ENCODE results near the gene KCTD5.
A peak's percentile ranks its signal among the peaks of the same experiment; 100 is the strongest.

The KCTD5 gene

GRCh38 chr16:2710021-2710710 is 27.8 kb downstream of the KCTD5 start:
- no peak overlapping the region for H3K4me3 Mint-ChIP-seq

GRCh38 chr16:2710711-2711231 is 28.4 kb downstream of the KCTD5 start:
- H3K4me1 Mint-ChIP-seq = peaks cover 4% of the 10 kb centered on the region
- H3K4me3 Mint-ChIP-seq = no peak overlapping the region
- H3K9me3 Mint-ChIP-seq = no peaks in the 10 kb centered on the region
- peaks cover 3% of the 10 kb centered on the region for H3K36me3 Mint-ChIP-seq
- H3K27ac Mint-ChIP-seq = no peak overlapping the region
- H3K27me3 Mint-ChIP-seq = no peaks in the 10 kb centered on the region

More at GRCh38 chr16:2710021-2710710, 27.8 kb downstream of the KCTD5 start:
- no peaks in the 10 kb centered on the region for H3K27me3 Mint-ChIP-seq
- H3K36me3 Mint-ChIP-seq = peaks cover 3% of the 10 kb centered on the region
- H3K27ac Mint-ChIP-seq = no peak overlapping the region
- peaks cover 4% of the 10 kb centered on the region for H3K4me1 Mint-ChIP-seq
- no peaks in the 10 kb centered on the region for H3K9me3 Mint-ChIP-seq

- peaks cover 3% of the 10 kb centered on the region for H3K36me3 Mint-ChIP-seq
- no peak overlapping the region for H3K27ac Mint-ChIP-seq
- no peaks in the 10 kb centered on the region for H3K9me3 Mint-ChIP-seq
- peaks cover 4% of the 10 kb centered on the region for H3K4me1 Mint-ChIP-seq
- no peaks in the 10 kb centered on the region for H3K27me3 Mint-ChIP-seq
- no peak overlapping the region for H3K4me3 Mint-ChIP-seq
Observed at GRCh38 chr16:2711370-2712062, 29.2 kb downstream of the KCTD5 start.

DNA sequence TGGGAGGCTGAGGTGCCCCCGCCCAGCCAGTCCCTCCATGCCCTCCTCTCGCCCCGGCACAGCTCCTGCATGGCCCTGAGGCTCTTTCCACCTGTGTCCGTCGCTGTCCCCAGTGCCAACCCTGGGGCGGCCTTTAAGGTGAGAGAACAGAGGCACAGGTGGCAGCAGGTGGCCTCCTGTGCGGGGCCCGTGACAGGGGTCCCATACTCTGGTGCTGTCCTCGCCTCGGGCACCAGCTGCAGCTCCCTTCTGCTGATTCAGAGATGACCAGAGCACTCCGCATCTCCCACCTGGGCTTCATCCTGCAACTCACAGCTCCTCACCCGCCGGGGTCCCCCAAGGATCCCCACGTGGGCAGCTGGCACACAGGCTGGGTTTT is 29.7 kb downstream of the KCTD5 start:
- Mint-ChIP-seq H3K36me3 (peaks cover 3% of the 10 kb centered on the region), H3K4me3 (no peak overlapping the region), H3K27ac (no peak overlapping the region), H3K27me3 (no peaks in the 10 kb centered on the region), H3K9me3 (no peaks in the 10 kb centered on the region), H3K4me1 (peaks cover 4% of the 10 kb centered on the region)

- Mint-ChIP-seq H3K27me3 (no peaks in the 10 kb centered on the region), H3K4me3 (no peak overlapping the region)
Observed at GRCh38 chr16:2712546-2712945, 30.2 kb downstream of the KCTD5 start.

DNA sequence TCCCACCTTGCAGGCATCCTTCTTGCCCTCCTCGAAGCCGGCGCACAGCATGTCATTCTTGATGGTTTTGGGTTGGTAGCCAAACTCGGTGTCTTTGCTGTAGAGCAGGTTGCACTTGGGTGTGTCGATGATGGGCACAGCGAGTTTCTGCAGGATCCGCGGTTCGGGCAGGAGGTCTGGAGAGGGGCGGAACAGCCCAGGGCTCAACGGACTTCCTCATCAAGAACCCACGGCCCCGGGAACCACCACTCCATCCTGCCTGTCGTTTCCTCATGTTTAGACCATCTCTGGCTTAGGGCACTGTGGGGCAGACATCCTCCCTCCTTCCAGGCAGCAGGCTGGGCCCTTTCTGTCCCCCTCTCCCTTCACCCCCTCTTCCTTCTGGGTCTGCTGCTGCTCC is 31.2 kb downstream of the KCTD5 start:
- H3K4me1 Mint-ChIP-seq = peaks cover 4% of the 10 kb centered on the region
- no peak overlapping the region for H3K27ac Mint-ChIP-seq
- H3K9me3 Mint-ChIP-seq = no peaks in the 10 kb centered on the region
- no peak overlapping the region for H3K4me3 Mint-ChIP-seq
- H3K27me3 Mint-ChIP-seq = no peaks in the 10 kb centered on the region
- peaks cover under 1% of the 10 kb centered on the region for H3K36me3 Mint-ChIP-seq

More at GRCh38 chr16:2712546-2712945, 30.2 kb downstream of the KCTD5 start:
- H3K36me3 Mint-ChIP-seq = peaks cover 3% of the 10 kb centered on the region
- no peaks in the 10 kb centered on the region for H3K9me3 Mint-ChIP-seq
- H3K27ac Mint-ChIP-seq = no peak overlapping the region
- H3K4me1 Mint-ChIP-seq = peaks cover 4% of the 10 kb centered on the region

GRCh38 chr16:2713985-2714774 is 31.9 kb downstream of the KCTD5 start:
- Mint-ChIP-seq H3K36me3 (no peaks in the 10 kb centered on the region), H3K9me3 (no peaks in the 10 kb centered on the region), H3K4me1 (peaks cover 4% of the 10 kb centered on the region), H3K27me3 (no peaks in the 10 kb centered on the region), H3K4me3 (no peak overlapping the region), H3K27ac (no peak overlapping the region)

DNA sequence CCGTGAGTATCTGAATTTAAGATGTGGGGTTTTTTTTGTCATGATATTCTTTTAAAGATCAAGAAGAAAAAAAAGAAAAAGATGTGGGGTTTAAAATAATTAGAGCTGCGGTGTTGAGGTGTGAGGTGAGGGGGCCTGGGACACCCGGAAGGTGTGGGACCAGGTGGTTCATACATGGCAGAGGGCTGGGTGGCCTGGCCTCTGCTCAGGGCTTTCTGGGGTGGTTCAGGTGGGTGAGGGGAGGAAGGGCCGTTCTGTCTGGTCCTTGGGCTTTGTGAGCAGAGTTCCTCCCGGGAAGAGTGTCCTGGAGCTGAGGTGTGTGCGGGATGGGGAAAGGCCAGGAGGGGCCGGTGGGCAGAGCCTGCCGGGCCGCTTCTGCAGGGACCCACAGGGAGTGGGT is 32.7 kb downstream of the KCTD5 start:
- Mint-ChIP-seq H3K4me1 (peaks cover 4% of the 10 kb centered on the region), H3K27ac (peak overlapping the region; percentile 41), H3K9me3 (no peaks in the 10 kb centered on the region), H3K27me3 (no peaks in the 10 kb centered on the region), H3K36me3 (no peaks in the 10 kb centered on the region), H3K4me3 (no peak overlapping the region)

DNA sequence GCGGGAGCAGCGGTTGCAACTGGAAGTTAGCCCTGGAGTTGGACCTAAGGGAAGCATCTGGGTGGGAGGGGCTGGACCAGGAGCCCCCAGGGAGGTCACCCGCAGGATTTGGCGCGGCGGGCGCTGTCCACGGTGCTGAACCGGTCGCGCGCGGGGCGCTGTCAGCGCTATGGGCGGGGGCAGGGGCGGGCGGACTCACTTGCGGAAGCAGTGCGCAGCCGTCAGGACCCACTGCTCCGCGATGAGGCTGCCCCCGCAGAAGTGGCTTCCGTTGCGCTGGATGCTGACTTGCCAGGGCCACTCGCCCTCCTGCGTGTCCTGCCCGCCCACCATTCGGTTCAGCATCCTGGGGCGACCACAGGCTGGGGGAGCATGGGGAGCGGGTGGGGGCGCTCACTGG is 33.2 kb downstream of the KCTD5 start:
- H3K27me3 Mint-ChIP-seq = no peaks in the 10 kb centered on the region
- H3K4me3 Mint-ChIP-seq = no peak overlapping the region
- no peaks in the 10 kb centered on the region for H3K36me3 Mint-ChIP-seq
- peaks cover 4% of the 10 kb centered on the region for H3K4me1 Mint-ChIP-seq
- H3K27ac Mint-ChIP-seq = no peak overlapping the region
- H3K9me3 Mint-ChIP-seq = no peaks in the 10 kb centered on the region

- Mint-ChIP-seq H3K36me3 (no peaks in the 10 kb centered on the region), H3K9me3 (no peaks in the 10 kb centered on the region), H3K4me3 (no peak overlapping the region), H3K27ac (no peak overlapping the region), H3K27me3 (no peaks in the 10 kb centered on the region), H3K4me1 (peaks cover 4% of the 10 kb centered on the region)
Observed at GRCh38 chr16:2715966-2716885, 33.9 kb downstream of the KCTD5 start.

DNA sequence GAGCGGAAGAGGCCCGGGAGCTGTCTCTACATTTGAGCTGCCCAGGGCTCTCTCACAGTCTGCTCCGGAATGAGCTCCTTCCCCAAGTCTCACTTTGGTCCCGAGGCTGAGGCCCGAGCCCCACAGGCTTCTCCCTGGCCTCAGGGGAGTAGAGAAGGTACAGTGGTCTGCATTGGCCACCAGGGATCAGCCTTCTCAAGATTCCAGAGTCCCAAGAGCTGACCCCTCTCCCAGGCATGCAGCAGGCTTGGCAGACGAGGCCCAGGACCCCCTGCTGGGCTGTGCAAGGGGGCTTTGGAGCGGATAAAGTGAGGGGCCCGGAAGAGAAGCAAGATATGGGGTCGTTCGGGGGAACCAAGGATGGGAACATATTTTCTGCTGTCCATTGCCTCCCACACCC is 34.6 kb downstream of the KCTD5 start:
- Mint-ChIP-seq H3K4me3 (no peak overlapping the region), H3K27ac (no peak overlapping the region), H3K9me3 (no peaks in the 10 kb centered on the region), H3K36me3 (no peaks in the 10 kb centered on the region), H3K4me1 (peaks cover 4% of the 10 kb centered on the region), H3K27me3 (no peaks in the 10 kb centered on the region)

DNA sequence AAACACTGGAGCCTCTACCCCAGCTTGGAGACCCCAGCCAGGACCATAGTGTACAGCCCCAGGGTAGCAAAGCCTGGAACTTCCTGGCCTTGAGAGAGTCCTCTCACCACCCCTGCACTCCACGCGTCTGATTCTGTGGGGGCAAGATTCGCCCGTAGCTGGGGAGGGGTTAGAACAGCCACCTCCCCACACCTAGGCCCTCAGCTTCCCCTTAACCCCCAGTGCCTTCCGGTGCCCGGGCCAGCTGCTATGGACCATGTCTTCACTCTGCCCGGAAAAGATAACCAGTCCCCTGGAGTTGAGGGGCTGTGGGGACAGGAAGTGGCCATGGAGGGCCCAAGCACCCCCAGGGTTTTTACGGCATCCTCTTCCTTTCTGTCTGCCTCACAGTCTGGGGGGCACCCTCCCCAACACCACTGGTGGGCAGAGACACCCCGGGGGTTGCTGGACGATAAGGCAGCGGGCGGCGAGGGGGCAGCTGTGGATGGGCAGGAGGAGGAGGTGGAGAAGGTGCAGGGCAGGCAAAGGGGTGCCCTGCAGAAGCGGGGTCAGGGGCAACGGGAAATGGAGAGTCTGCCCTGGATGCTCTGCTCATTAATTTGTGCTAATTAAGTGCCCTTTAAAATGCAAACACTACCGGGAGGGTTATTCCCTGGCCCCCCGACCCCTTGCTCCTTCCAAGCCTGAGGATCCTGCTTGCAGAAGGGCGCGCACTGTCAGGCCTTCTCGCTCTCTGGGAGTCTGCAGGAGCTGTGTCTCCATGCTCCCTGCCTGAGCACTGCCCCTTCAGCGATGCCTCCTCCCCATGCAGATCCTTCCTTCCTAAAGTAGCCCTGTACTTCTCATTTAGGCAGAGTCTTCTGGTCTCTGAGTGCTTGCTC is 35.3 kb downstream of the KCTD5 start:
- Mint-ChIP-seq H3K27ac (no peak overlapping the region), H3K27me3 (no peaks in the 10 kb centered on the region), H3K4me1 (peaks cover 4% of the 10 kb centered on the region), H3K9me3 (no peaks in the 10 kb centered on the region), H3K4me3 (no peak overlapping the region), H3K36me3 (no peaks in the 10 kb centered on the region)

GRCh38 chr16:2719328-2720063 is 37.2 kb downstream of the KCTD5 start:
- Mint-ChIP-seq H3K4me1 (peaks cover 4% of the 10 kb centered on the region), H3K27me3 (peaks cover 5% of the 10 kb centered on the region), H3K27ac (no peak overlapping the region), H3K36me3 (no peaks in the 10 kb centered on the region), H3K9me3 (no peaks in the 10 kb centered on the region), H3K4me3 (no peak overlapping the region)

DNA sequence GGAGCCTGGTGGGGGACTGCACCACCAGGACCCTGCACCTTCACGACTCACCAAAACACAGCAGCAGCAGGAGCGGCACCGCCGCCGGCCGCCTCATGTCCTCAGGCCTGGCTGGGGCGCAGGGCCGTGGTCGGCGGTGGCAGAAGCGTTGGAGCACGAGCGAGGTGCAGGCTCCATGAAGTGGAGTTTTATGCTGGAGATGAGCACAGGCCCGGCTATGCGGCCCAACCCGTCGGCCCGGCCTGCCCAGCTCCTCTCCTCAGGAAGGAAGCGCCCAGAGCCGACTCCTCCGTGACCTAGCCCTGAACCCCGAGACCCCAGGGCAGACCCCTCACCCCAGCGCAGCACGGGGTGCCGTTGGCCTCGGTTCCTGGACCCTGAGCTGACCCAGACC is 37.7 kb downstream of the KCTD5 start, which contains the start of gene PRSS27:
TSS of gene PRSS27 (minus strand) at position 161 of the 394 bp plus-strand sequence. CDS start at position 97, 64 bp downstream.
- peak within 1 kb of the TSS; percentile 76 for H3K4me3 Mint-ChIP-seq
- H3K4me1 Mint-ChIP-seq = peaks cover 1% of the 10 kb centered on the region
- H3K36me3 Mint-ChIP-seq = no peaks in the 10 kb centered on the region
- peaks cover 5% of the 10 kb centered on the region for H3K27me3 Mint-ChIP-seq
- peak within 1 kb of the TSS; percentile 74 for H3K27ac Mint-ChIP-seq
- H3K9me3 Mint-ChIP-seq = no peaks in the 10 kb centered on the region
